Measurements from ENCODE around the gene DHRS2.

DNA sequence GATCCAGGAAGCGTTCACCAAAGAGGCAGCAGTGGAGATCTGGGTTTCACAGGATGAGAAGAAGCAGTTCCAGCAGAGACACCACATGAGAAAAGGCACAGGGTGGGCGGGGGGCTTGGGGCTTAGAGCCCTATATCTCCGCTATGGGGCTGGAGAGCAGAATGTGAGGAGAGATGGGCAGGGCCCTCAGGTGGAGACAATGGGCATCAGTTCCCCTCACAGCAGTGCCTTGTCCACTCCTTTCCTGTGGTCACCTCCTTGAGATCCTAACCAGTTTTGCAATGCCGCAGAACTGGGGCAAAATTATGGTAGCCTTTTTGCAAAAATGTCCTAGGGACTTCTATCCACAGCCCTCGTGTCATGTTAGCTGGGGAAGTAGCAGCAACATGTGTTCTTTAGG, 27.5 kb downstream of the DHRS2 start:
- TF ChIP-seq, protein P1, sequence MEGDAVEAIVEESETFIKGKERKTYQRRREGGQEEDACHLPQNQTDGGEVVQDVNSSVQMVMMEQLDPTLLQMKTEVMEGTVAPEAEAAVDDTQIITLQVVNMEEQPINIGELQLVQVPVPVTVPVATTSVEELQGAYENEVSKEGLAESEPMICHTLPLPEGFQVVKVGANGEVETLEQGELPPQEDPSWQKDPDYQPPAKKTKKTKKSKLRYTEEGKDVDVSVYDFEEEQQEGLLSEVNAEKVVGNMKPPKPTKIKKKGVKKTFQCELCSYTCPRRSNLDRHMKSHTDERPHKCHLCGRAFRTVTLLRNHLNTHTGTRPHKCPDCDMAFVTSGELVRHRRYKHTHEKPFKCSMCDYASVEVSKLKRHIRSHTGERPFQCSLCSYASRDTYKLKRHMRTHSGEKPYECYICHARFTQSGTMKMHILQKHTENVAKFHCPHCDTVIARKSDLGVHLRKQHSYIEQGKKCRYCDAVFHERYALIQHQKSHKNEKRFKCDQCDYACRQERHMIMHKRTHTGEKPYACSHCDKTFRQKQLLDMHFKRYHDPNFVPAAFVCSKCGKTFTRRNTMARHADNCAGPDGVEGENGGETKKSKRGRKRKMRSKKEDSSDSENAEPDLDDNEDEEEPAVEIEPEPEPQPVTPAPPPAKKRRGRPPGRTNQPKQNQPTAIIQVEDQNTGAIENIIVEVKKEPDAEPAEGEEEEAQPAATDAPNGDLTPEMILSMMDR (IDR thresholded peaks at IDR 0.05), result no peak
- TF ChIP-seq POLR2AphosphoS5 (IDR thresholded peaks at IDR 0.05) (no peak), POLR2A (IDR thresholded peaks at IDR 0.05) (no peak)
